Choroid plexus epithelial cell (primary cell): ENCODE measurements around the gene COL4A4.

ENCODE experiments used
- DNase-seq: peaks from one replicate; pipeline ENCODE4 v3.0.0-alpha.2; 2010; ENCODE audit warnings: low read depth
- H3K4me3 ChIP-seq: 2 replicates; pipeline ENCODE4 v1.5.1; 2011; ENCODE audit warnings: low read depth, mild to moderate bottlenecking, control low read depth, low read length, moderate library complexity
- CTCF ChIP-seq: conservative IDR thresholded peaks from 2 replicates; pipeline ENCODE4 v1.5.1; 2011; ENCODE audit warnings: low read depth, mild to moderate bottlenecking, control low read depth, inconsistent platforms, low read length, moderate library complexity

The COL4A4 gene

GRCh38 chr2:226985583-226985946, 178.4 kb downstream of the COL4A4 start:
- TF ChIP-seq CTCF = no peak

DNA sequence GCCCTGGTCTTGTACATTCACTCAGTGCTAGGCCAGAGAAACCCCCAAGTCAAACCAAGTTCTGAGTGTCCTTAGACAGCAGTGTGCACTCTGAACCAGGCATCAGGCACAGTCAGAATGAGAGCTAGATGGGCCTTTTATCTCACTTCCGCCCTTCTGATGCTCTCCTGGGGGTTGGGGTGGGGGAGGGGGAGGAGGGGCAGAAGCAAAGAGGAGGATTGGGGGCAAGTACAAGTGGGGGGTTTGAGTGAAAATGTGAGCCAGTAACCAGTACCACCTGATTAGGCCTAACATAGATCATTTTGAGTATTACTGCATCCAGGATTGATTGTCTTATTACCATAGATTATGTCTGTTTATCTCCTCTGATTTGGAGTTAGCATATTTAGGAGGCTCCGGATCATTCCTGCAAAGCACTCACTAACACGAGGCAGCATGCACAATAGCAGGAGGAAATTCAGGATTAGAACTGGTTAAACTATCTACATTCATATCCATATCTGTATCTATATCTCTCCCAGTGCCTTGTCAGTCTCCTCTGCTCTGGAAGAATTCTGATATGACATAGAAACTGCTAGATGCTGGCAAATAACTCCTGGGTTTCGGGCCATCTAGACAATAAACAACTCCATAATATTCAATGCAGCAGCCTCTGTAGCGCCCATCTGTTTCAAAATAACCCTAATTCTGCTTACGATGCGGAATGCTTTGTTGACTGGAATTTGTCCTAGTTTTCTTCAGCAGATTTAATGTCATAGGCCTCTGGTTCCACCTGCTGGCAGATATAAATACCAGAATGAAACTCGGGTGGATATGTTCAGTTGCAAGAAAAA, 179.0 kb downstream of the COL4A4 start:
- DNase-seq = peak; percentile 93
- no peak overlapping the region for H3K4me3 ChIP-seq
- peak; percentile 75 for TF ChIP-seq CTCF

More at GRCh38 chr2:226985583-226985946, 178.4 kb downstream of the COL4A4 start:
- no peak for DNase-seq
- no peak overlapping the region for H3K4me3 ChIP-seq

- no peak for TF ChIP-seq CTCF
- no peak for DNase-seq
Observed at GRCh38 chr2:226983895-226984749, 179.9 kb downstream of the COL4A4 start.

DNA sequence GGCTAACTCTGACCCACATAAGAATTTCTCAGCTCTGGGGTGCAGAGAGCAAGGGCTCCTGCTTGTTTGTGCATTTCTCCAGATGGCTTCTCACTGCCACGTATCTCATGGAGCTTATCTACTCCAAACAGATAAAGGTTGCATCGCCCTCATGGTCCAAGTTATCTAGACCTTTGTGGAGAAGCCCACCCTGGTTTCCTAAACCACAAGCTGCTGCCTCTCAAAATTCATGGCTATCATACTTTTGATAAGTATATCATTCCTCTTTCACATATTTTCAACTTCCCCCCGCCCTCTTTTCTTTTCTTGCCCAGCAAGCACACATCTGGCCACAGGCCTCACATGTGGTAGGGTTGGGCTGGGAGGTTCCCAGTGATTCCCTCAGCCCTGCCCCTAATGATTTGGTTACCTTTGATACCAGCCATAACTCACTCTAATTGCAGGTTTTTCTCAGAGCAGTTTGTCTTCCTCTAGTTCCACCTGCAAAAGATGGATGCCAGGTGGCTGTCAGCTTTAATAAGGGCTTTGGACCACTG, 182.1 kb downstream of the COL4A4 start:
- H3K4me3 ChIP-seq = no peak overlapping the region
- TF ChIP-seq CTCF = no peak
- DNase-seq = no peak

More at GRCh38 chr2:226983895-226984749, 179.9 kb downstream of the COL4A4 start:
- H3K4me3 ChIP-seq = no peak overlapping the region

- peak; percentile 1 for TF ChIP-seq CTCF
- no peak overlapping the region for H3K4me3 ChIP-seq
- no peak for DNase-seq
Observed at GRCh38 chr2:226979004-226979403, 185.0 kb downstream of the COL4A4 start.

- no peak overlapping the region for H3K4me3 ChIP-seq
- no peak for DNase-seq
- no peak for TF ChIP-seq CTCF
Observed at GRCh38 chr2:226978300-226978699, 185.7 kb downstream of the COL4A4 start.
